Body of pancreas (tissue), 4 donors: ENCODE data around the gene FA2H.

Experiments
- POLR2A ChIP-seq, 3 donors: fragments of 450-650 bp; IDR thresholded peaks; one replicate each; pipeline ENCODE4 v1.6.1; 2016; ENCODE audit warnings: antibody characterized with exemption in 3 of 3, mild to moderate bottlenecking in 2 of 3
- TF ChIP-seq, protein P1 (sequence below), 7 experiments: fragments of 450-650 bp in 4 of 7; fragments of 200-600 bp in 3 of 7; sonication (generic) in 3 of 7; IDR thresholded peaks; one replicate each; pipeline ENCODE4 v1.5.1; 2016 to 2019; ENCODE audit warnings: antibody characterized with exemption in 7 of 7

DNA sequence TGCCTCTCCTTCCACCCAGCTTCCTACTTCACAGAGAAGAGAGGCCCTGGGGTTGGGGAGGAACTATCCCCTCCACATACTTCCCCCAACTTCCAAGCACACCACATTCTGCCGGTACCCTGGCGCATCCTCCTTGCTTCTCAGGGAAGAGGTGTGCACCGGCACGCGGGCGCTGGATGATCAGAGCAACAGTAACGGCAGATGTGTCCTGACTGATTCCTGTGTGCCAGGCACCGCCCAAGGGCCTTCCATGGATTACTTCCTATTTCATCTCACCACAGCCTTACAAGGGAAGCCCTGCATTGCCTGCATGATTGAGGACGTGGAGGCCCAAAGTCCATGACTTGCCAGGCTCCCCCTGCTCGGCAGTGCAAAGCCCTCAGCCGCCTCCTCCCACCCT, 52.9 kb downstream of the FA2H start:
- TF ChIP-seq, protein P1, sequence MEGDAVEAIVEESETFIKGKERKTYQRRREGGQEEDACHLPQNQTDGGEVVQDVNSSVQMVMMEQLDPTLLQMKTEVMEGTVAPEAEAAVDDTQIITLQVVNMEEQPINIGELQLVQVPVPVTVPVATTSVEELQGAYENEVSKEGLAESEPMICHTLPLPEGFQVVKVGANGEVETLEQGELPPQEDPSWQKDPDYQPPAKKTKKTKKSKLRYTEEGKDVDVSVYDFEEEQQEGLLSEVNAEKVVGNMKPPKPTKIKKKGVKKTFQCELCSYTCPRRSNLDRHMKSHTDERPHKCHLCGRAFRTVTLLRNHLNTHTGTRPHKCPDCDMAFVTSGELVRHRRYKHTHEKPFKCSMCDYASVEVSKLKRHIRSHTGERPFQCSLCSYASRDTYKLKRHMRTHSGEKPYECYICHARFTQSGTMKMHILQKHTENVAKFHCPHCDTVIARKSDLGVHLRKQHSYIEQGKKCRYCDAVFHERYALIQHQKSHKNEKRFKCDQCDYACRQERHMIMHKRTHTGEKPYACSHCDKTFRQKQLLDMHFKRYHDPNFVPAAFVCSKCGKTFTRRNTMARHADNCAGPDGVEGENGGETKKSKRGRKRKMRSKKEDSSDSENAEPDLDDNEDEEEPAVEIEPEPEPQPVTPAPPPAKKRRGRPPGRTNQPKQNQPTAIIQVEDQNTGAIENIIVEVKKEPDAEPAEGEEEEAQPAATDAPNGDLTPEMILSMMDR (IDR thresholded peaks at IDR 0.05) = no peak
- no peak for TF ChIP-seq POLR2A (IDR thresholded peaks at IDR 0.05)
